ENCODE data around the gene RPP14.

RPP14 gene

GRCh38 chr3:58308728-58309127 lies 2.7 kb downstream of the RPP14 start:
- Mint-ChIP-seq H3K27ac (peak overlapping the region; percentile 45), H3K36me3 (ENCODE audit: low read depth) (peaks cover 51% of the 10 kb centered on the region), H3K27me3 (no peaks in the 10 kb centered on the region), H3K9me3 (no peaks in the 10 kb centered on the region), H3K4me1 (ENCODE audit: low read depth) (peaks cover 36% of the 10 kb centered on the region), H3K4me3 (peak overlapping the region; percentile 17)

GRCh38 chr3:58317811-58318210 lies 11.8 kb downstream of the RPP14 start:
- peaks cover 6% of the 10 kb centered on the region for H3K4me1 Mint-ChIP-seq (ENCODE audit: low read depth)
- H3K27me3 Mint-ChIP-seq: no peaks in the 10 kb centered on the region
- H3K9me3 Mint-ChIP-seq: no peaks in the 10 kb centered on the region
- no peak overlapping the region for H3K27ac Mint-ChIP-seq
- peaks cover 59% of the 10 kb centered on the region for H3K36me3 Mint-ChIP-seq (ENCODE audit: low read depth)
- H3K4me3 Mint-ChIP-seq: no peak overlapping the region

GRCh38 chr3:58321791-58322190 lies 15.7 kb downstream of the RPP14 start:
- no peak overlapping the region for H3K27ac Mint-ChIP-seq
- no peaks in the 10 kb centered on the region for H3K9me3 Mint-ChIP-seq
- H3K27me3 Mint-ChIP-seq: no peaks in the 10 kb centered on the region
- peaks cover 39% of the 10 kb centered on the region for H3K4me1 Mint-ChIP-seq (ENCODE audit: low read depth)
- H3K36me3 Mint-ChIP-seq (ENCODE audit: low read depth): peaks cover 34% of the 10 kb centered on the region
- H3K4me3 Mint-ChIP-seq: no peak overlapping the region

GRCh38 chr3:58322793-58323192 lies 16.7 kb downstream of the RPP14 start:
- H3K27me3 Mint-ChIP-seq: no peaks in the 10 kb centered on the region
- peaks cover 25% of the 10 kb centered on the region for H3K36me3 Mint-ChIP-seq (ENCODE audit: low read depth)
- H3K4me3 Mint-ChIP-seq: no peak overlapping the region
- H3K9me3 Mint-ChIP-seq: no peaks in the 10 kb centered on the region
- H3K27ac Mint-ChIP-seq: peak overlapping the region; percentile 95
- H3K4me1 Mint-ChIP-seq (ENCODE audit: low read depth): peaks cover 39% of the 10 kb centered on the region

- H3K27me3 Mint-ChIP-seq: no peaks in the 10 kb centered on the region
- H3K9me3 Mint-ChIP-seq: no peaks in the 10 kb centered on the region
- H3K4me3 Mint-ChIP-seq: peak overlapping the region; percentile 65
- H3K36me3 Mint-ChIP-seq (ENCODE audit: low read depth): peaks cover 17% of the 10 kb centered on the region
- H3K27ac Mint-ChIP-seq: peak overlapping the region; percentile 95
- H3K4me1 Mint-ChIP-seq (ENCODE audit: low read depth): peaks cover 39% of the 10 kb centered on the region
Measured at GRCh38 chr3:58323529-58324390, 17.7 kb downstream of the RPP14 start.

- peaks cover 39% of the 10 kb centered on the region for H3K4me1 Mint-ChIP-seq (ENCODE audit: low read depth)
- H3K27me3 Mint-ChIP-seq: no peaks in the 10 kb centered on the region
- H3K9me3 Mint-ChIP-seq: no peaks in the 10 kb centered on the region
- peak overlapping the region; percentile 65 for H3K4me3 Mint-ChIP-seq
- H3K36me3 Mint-ChIP-seq (ENCODE audit: low read depth): peaks cover 10% of the 10 kb centered on the region
- H3K27ac Mint-ChIP-seq: peak overlapping the region; percentile 95
Measured at GRCh38 chr3:58324391-58325390, 18.6 kb downstream of the RPP14 start.

GRCh38 chr3:58325525-58325992 lies 19.5 kb downstream of the RPP14 start:
- H3K36me3 Mint-ChIP-seq (ENCODE audit: low read depth): peaks cover 6% of the 10 kb centered on the region
- no peaks in the 10 kb centered on the region for H3K27me3 Mint-ChIP-seq
- peak overlapping the region; percentile 95 for H3K27ac Mint-ChIP-seq
- peaks cover 39% of the 10 kb centered on the region for H3K4me1 Mint-ChIP-seq (ENCODE audit: low read depth)
- H3K9me3 Mint-ChIP-seq: no peaks in the 10 kb centered on the region
- H3K4me3 Mint-ChIP-seq: no peak overlapping the region

- no peak overlapping the region for H3K4me3 Mint-ChIP-seq
- H3K9me3 Mint-ChIP-seq: no peaks in the 10 kb centered on the region
- H3K27me3 Mint-ChIP-seq: no peaks in the 10 kb centered on the region
- H3K36me3 Mint-ChIP-seq (ENCODE audit: low read depth): no peaks in the 10 kb centered on the region
- peaks cover 39% of the 10 kb centered on the region for H3K4me1 Mint-ChIP-seq (ENCODE audit: low read depth)
- peak overlapping the region; percentile 52 for H3K27ac Mint-ChIP-seq
Measured at GRCh38 chr3:58326267-58326900, 20.3 kb downstream of the RPP14 start.

- Mint-ChIP-seq H3K27ac (no peak overlapping the region), H3K36me3 (ENCODE audit: low read depth) (no peaks in the 10 kb centered on the region), H3K4me3 (no peak overlapping the region), H3K27me3 (no peaks in the 10 kb centered on the region), H3K4me1 (ENCODE audit: low read depth) (peaks cover 39% of the 10 kb centered on the region), H3K9me3 (no peaks in the 10 kb centered on the region)
Measured at GRCh38 chr3:58329150-58329921, 23.3 kb downstream of the RPP14 start.

GRCh38 chr3:58329922-58330413 lies 23.9 kb downstream of the RPP14 start:
- Mint-ChIP-seq H3K4me1 (ENCODE audit: low read depth) (peaks cover 39% of the 10 kb centered on the region), H3K27ac (no peak overlapping the region), H3K4me3 (no peak overlapping the region), H3K36me3 (ENCODE audit: low read depth) (no peaks in the 10 kb centered on the region), H3K9me3 (no peaks in the 10 kb centered on the region), H3K27me3 (no peaks in the 10 kb centered on the region)

GRCh38 chr3:58331593-58332152 lies 25.6 kb downstream of the RPP14 start:
- H3K9me3 Mint-ChIP-seq: no peaks in the 10 kb centered on the region
- peaks cover 10% of the 10 kb centered on the region for H3K36me3 Mint-ChIP-seq (ENCODE audit: low read depth)
- peak overlapping the region; percentile 74 for H3K4me3 Mint-ChIP-seq
- peaks cover 41% of the 10 kb centered on the region for H3K4me1 Mint-ChIP-seq (ENCODE audit: low read depth)
- no peaks in the 10 kb centered on the region for H3K27me3 Mint-ChIP-seq
- peak overlapping the region; percentile 75 for H3K27ac Mint-ChIP-seq

GRCh38 chr3:58332575-58333188 lies 26.6 kb downstream of the RPP14 start, which contains the start of gene PXK:
PXK (plus strand) TSS chr3:58332892; CDS start chr3:58332989, 97 bp downstream.
- peaks cover 10% of the 10 kb centered on the region for H3K36me3 Mint-ChIP-seq (ENCODE audit: low read depth)
- no peaks in the 10 kb centered on the region for H3K27me3 Mint-ChIP-seq

More at GRCh38 chr3:58332575-58333188, 26.6 kb downstream of the RPP14 start, which contains the start of gene PXK:
- H3K9me3 Mint-ChIP-seq: no peaks in the 10 kb centered on the region
- peak within 1 kb of the TSS; percentile 98 for H3K4me3 Mint-ChIP-seq
- H3K4me1 Mint-ChIP-seq (ENCODE audit: low read depth): peaks cover 45% of the 10 kb centered on the region
- peak within 1 kb of the TSS; percentile 92 for H3K27ac Mint-ChIP-seq
